HG03066 (cell line): ENCODE measurements around the gene CCL27.
"Not testable (repeated sequence)": the region's sequence is repeated elsewhere in the genome, so short reads cannot be mapped to it uniquely, and the experiment has no call there.

ENCODE experiments used
- ATAC-seq: cut with Tn5 transposase; IDR thresholded peaks from one replicate; pipeline ENCODE4 v1.9.1; 2021; ENCODE audit warnings: low read depth; ENCODE audit not compliant: unreplicated experiment

Gene CCL27

GRCh38 chr9:34651876-34652601, 10.4 kb downstream of the CCL27 start, which contains the start of gene IL11RA:
Gene IL11RA (plus strand): TSS chr9:34652185. CDS start chr9:34655218, 3,033 bp downstream.
- ATAC-seq = peak; percentile 60

- ATAC-seq = no peak
Measured at GRCh38 chr9:34651321-34651720, 11.1 kb downstream of the CCL27 start.

GRCh38 chr9:34650816-34651215, 11.6 kb downstream of the CCL27 start:
- no peak for ATAC-seq

GRCh38 chr9:34648673-34649072, 13.8 kb downstream of the CCL27 start:
- no peak for ATAC-seq

- ATAC-seq = no peak
Measured at GRCh38 chr9:34647651-34648050, 14.8 kb downstream of the CCL27 start.

GRCh38 chr9:34647084-34647403, 15.4 kb downstream of the CCL27 start:
- ATAC-seq = no peak

- peak; percentile 89 for ATAC-seq
Measured at GRCh38 chr9:34646211-34647083, 16.0 kb downstream of the CCL27 start, which contains the start of gene GALT. Gene GALT (plus strand): TSS chr9:34646675. CDS start chr9:34646705, 30 bp downstream.

- ATAC-seq = no peak
Measured at GRCh38 chr9:34644766-34645314, 17.6 kb downstream of the CCL27 start.

- no peak for ATAC-seq
Measured at GRCh38 chr9:34642679-34643078, 19.8 kb downstream of the CCL27 start.

- ATAC-seq = not testable (repeated sequence)
Measured at GRCh38 chr9:34639322-34639721, 23.1 kb downstream of the CCL27 start.

- no peak for ATAC-seq
Measured at GRCh38 chr9:34638138-34638445, 24.4 kb downstream of the CCL27 start.

- peak; percentile 77 for ATAC-seq
Measured at GRCh38 chr9:34637356-34638137, 24.9 kb downstream of the CCL27 start, which contains the start of gene SIGMAR1. Gene SIGMAR1 (minus strand): TSS chr9:34637787. CDS start chr9:34637697, 90 bp downstream.

- no peak for ATAC-seq
Measured at GRCh38 chr9:34636791-34637355, 25.6 kb downstream of the CCL27 start.

GRCh38 chr9:34635556-34635955, 26.9 kb downstream of the CCL27 start:
- ATAC-seq = no peak

GRCh38 chr9:34634551-34635248, 27.8 kb downstream of the CCL27 start:
- ATAC-seq = no peak

GRCh38 chr9:34633851-34634550, 28.5 kb downstream of the CCL27 start:
- ATAC-seq = no peak

- ATAC-seq = no peak
Measured at GRCh38 chr9:34633166-34633565, 29.3 kb downstream of the CCL27 start.

- ATAC-seq = no peak
Measured at GRCh38 chr9:34630402-34631154, 31.9 kb downstream of the CCL27 start.

GRCh38 chr9:34629491-34629808, 33.0 kb downstream of the CCL27 start:
- no peak for ATAC-seq
